Sigmoid colon (tissue), 7 donors: ENCODE results near the gene MUC5AC. TPM values are rescaled to one million over a fixed set of nuclear protein-coding genes. Genes with fewer than 3 reads are reported as not detected.

ENCODE experiments used
- DNase-seq: peaks from one replicate; pipeline ENCODE4 v3.0.0-alpha.2; 2019
- H3K27ac ChIP-seq, 4 donors: fragments of 200-600 bp; sonication (generic); one replicate each; pipeline ENCODE4 v1.5.1; 2016 to 2019; ENCODE audit warnings: mild to moderate bottlenecking in 1 of 4
- H3K27me3 ChIP-seq, 3 donors: fragments of 200-600 bp; sonication (generic); one replicate each; pipeline ENCODE4 v1.5.1; 2019; ENCODE audit warnings: mild to moderate bottlenecking in 1 of 3
- H3K36me3 ChIP-seq, 4 donors: fragments of 200-600 bp; sonication (generic); one replicate each; pipeline ENCODE4 v1.5.1; 2016 to 2019
- H3K4me1 ChIP-seq, 4 donors: fragments of 200-600 bp; sonication (generic); one replicate each; pipeline ENCODE4 v1.5.1; 2017 to 2019
- H3K4me3 ChIP-seq, 4 donors: fragments of 200-600 bp; sonication (generic); one replicate each; pipeline ENCODE4 v1.5.1; 2017 to 2019; ENCODE audit warnings: mild to moderate bottlenecking in 2 of 4, moderate library complexity in 1 of 4
- H3K9me3 ChIP-seq, 4 donors: fragments of 200-600 bp in 3 of 4; sonication (generic) in 3 of 4; one replicate each; pipeline versions ENCODE4 v1.5.1 to v1.6.1; 2013 to 2019
- EP300 ChIP-seq, 4 donors: sonication (generic); formaldehyde crosslinking; IDR thresholded peaks; one replicate each; pipeline ENCODE4 v1.6.1; 2017; ENCODE audit warnings: antibody characterized with exemption in 4 of 4
- POLR2A ChIP-seq, 2 donors: fragments of 450-650 bp; IDR thresholded peaks; one replicate each; pipeline ENCODE4 v1.6.1; 2016; ENCODE audit warnings: antibody characterized with exemption in 2 of 2, mild to moderate bottlenecking in 2 of 2, moderate library complexity in 2 of 2
- POLR2AphosphoS5 ChIP-seq, 4 donors: sonication (generic); formaldehyde crosslinking; IDR thresholded peaks; one replicate each; pipeline ENCODE4 v1.6.1; 2017; ENCODE audit warnings: antibody characterized with exemption in 4 of 4
- WGBS, 2 donors: extraction: QIAGEN DNeasy Blood & Tissue Kit; methylation state at CpG; one replicate each; pipeline ENCODE4 v1.1.7; 2013; 5-methylcytosine and 5-hydroxymethylcytosine counted together
- intact Hi-C: fragments of 100-400 bp; cut with DNase I; formaldehyde crosslinking; loops from one replicate; pipeline ENCODE4 v1.15.1; 2023
- polyA plus RNA-seq, 3 donors: library from polyadenylated mRNA; stranded (reverse); fragments of 200-250 nt; gene quantifications; one replicate each; pipeline ENCODE4 v1.2.3, GENCODE V29; 2013
- total RNA-seq, 4 donors: library from RNA; depleted of rRNA; stranded (reverse); fragments of >200 nt; gene quantifications; one replicate each; pipeline ENCODE4 v1.1.0, GENCODE V29; 2016
- TF ChIP-seq, protein P1 (sequence below), 4 experiments: fragments of 450-650 bp in 3 of 4; fragments of 200-600 bp in 1 of 4; IDR thresholded peaks; one replicate each; pipeline ENCODE4 v1.5.1; 2016 to 2019; ENCODE audit warnings: antibody characterized with exemption in 4 of 4, mild to moderate bottlenecking in 3 of 4, moderate library complexity in 2 of 4
- donor health status: healthy with polysubstance abuse.
- donor health status: Bipolar disorder and iron deficiency.
- donor health status: healthy.

The MUC5AC gene
- total and polyA plus RNA-seq, 7 donors: under 0.01 to 0.09 (median under 0.01) TPM; not detected in 4

- Histone ChIP-seq H3K27ac (no peak overlapping the region), H3K4me1 (no peaks in the 10 kb centered on the region), H3K27me3 (no peaks in the 10 kb centered on the region), H3K9me3 (no peaks in the 10 kb centered on the region), H3K36me3 (no peaks in the 10 kb centered on the region), H3K4me3 (no peak overlapping the region)
- no peak for DNase-seq
- intact Hi-C loops: no loop called here
- WGBS, 2 donors: 89% methylated on average over 34 of the region's 34 CpGs
- TF ChIP-seq POLR2AphosphoS5 (IDR thresholded peaks at IDR 0.05): no peak
- TF ChIP-seq, protein P1, sequence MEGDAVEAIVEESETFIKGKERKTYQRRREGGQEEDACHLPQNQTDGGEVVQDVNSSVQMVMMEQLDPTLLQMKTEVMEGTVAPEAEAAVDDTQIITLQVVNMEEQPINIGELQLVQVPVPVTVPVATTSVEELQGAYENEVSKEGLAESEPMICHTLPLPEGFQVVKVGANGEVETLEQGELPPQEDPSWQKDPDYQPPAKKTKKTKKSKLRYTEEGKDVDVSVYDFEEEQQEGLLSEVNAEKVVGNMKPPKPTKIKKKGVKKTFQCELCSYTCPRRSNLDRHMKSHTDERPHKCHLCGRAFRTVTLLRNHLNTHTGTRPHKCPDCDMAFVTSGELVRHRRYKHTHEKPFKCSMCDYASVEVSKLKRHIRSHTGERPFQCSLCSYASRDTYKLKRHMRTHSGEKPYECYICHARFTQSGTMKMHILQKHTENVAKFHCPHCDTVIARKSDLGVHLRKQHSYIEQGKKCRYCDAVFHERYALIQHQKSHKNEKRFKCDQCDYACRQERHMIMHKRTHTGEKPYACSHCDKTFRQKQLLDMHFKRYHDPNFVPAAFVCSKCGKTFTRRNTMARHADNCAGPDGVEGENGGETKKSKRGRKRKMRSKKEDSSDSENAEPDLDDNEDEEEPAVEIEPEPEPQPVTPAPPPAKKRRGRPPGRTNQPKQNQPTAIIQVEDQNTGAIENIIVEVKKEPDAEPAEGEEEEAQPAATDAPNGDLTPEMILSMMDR (IDR thresholded peaks at IDR 0.05): no peak
- no peak for TF ChIP-seq EP300 (IDR thresholded peaks at IDR 0.05)
- TF ChIP-seq POLR2A (IDR thresholded peaks at IDR 0.05): no peak
Observed at GRCh38 chr11:1177020-1177770, 19.4 kb downstream of the MUC5AC start.

DNA sequence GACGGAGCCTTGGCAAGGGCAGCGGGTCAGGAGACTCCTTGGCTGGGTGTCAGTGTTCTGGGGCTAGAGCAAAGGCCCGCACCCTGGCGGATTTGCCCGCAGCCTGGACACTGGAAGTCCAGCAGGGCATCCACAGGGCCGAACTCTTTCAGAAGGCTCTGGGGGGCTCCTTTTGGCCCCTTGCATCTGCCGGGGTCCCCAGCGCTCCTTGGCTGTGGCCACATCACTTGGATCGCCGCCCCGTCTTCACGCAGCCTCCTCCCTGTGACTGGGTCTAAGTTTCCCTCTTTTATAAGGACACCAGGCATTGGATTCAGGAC is 20.0 kb downstream of the MUC5AC start:
- Histone ChIP-seq H3K4me1 (no peaks in the 10 kb centered on the region), H3K27ac (no peak overlapping the region), H3K9me3 (no peaks in the 10 kb centered on the region), H3K27me3 (no peaks in the 10 kb centered on the region), H3K36me3 (no peaks in the 10 kb centered on the region), H3K4me3 (no peak overlapping the region)
- TF ChIP-seq EP300 (IDR thresholded peaks at IDR 0.05) (no peak), POLR2A (IDR thresholded peaks at IDR 0.05) (no peak)
- TF ChIP-seq, protein P1 (IDR thresholded peaks at IDR 0.05): no peak
- intact Hi-C loops: no loop called here
- DNase-seq: no peak
- WGBS, 2 donors: 87 to 93% methylated on average over 12 of the region's 12 CpGs

GRCh38 chr11:1178201-1178885 is 20.6 kb downstream of the MUC5AC start:
- H3K27me3 ChIP-seq: no peaks in the 10 kb centered on the region
- H3K4me3 ChIP-seq: no peak overlapping the region

GRCh38 chr11:1178906-1179305 is 21.2 kb downstream of the MUC5AC start:
- no peak for DNase-seq
- no peaks in the 10 kb centered on the region for H3K27me3 ChIP-seq
- H3K4me1 ChIP-seq: no peaks in the 10 kb centered on the region
- no peaks in the 10 kb centered on the region for H3K36me3 ChIP-seq
- TF ChIP-seq POLR2AphosphoS5 (IDR thresholded peaks at IDR 0.05): no peak
- no peak for TF ChIP-seq POLR2A (IDR thresholded peaks at IDR 0.05)
- TF ChIP-seq, protein P1 (IDR thresholded peaks at IDR 0.05): no peak
- no peak for TF ChIP-seq EP300 (IDR thresholded peaks at IDR 0.05)
- intact Hi-C loops: no loop called here
- 81 to 90% methylated on average over 29 of the region's 29 CpGs for WGBS, 2 donors
- no peaks in the 10 kb centered on the region for H3K9me3 ChIP-seq
- no peak overlapping the region for H3K27ac ChIP-seq
- H3K4me3 ChIP-seq: no peak overlapping the region

More at GRCh38 chr11:1178201-1178885, 20.6 kb downstream of the MUC5AC start:
- no peak for DNase-seq
- intact Hi-C loops: no loop called here
- 87 to 88% methylated on average over 31 of the region's 31 CpGs for WGBS, 2 donors
- no peaks in the 10 kb centered on the region for H3K9me3 ChIP-seq
- H3K27ac ChIP-seq: no peak overlapping the region
- TF ChIP-seq, protein P1 (IDR thresholded peaks at IDR 0.05): no peak
- TF ChIP-seq POLR2AphosphoS5 (IDR thresholded peaks at IDR 0.05): no peak
- no peak for TF ChIP-seq POLR2A (IDR thresholded peaks at IDR 0.05)
- TF ChIP-seq EP300 (IDR thresholded peaks at IDR 0.05): no peak
- H3K36me3 ChIP-seq: no peaks in the 10 kb centered on the region
- no peaks in the 10 kb centered on the region for H3K4me1 ChIP-seq
